ENCODE data around the gene SUCO.

GRCh38 chr1:172537366-172537765, 4.4 kb downstream of the SUCO start:
- TF ChIP-seq POLR2A (IDR thresholded peaks at IDR 0.05): no peak
- TF ChIP-seq CTCF (IDR thresholded peaks at IDR 0.05): no peak
